HG03060 (cell line): ENCODE data around the gene PDLIM5.
"Not testable (repeated sequence)": the region's sequence is repeated elsewhere in the genome, so short reads cannot be mapped to it uniquely, and the experiment has no call there.

Source experiments
- ATAC-seq: cut with Tn5 transposase; IDR thresholded peaks from one replicate; pipeline ENCODE4 v1.9.1; 2021; ENCODE audit warnings: low read depth, moderate number of reproducible peaks; ENCODE audit not compliant: unreplicated experiment

PDLIM5 gene

DNA sequence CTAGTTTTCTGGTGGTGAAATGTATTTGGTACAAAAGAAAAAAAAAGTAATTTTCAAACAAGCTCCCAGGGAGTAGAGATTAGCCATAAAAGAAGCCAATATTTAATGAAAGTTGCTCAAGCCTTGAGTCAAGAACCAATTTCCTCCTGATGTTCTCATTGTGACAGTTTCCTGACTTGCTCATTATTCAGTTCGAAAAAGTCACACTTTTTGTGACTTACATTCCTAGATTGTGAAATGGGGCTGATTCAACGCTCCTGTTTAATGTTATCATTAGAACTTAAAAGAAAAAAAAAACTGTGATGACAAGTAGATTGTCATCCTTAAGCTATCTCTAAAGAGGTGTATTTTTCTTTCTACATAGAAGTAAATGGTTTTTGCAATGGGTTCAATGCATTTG is 183.4 kb downstream of the PDLIM5 start:
- ATAC-seq, result no peak

- ATAC-seq, result no peak
These were observed 184.3 kb downstream of the PDLIM5 start for GRCh38 chr4:94636004-94636403.

DNA sequence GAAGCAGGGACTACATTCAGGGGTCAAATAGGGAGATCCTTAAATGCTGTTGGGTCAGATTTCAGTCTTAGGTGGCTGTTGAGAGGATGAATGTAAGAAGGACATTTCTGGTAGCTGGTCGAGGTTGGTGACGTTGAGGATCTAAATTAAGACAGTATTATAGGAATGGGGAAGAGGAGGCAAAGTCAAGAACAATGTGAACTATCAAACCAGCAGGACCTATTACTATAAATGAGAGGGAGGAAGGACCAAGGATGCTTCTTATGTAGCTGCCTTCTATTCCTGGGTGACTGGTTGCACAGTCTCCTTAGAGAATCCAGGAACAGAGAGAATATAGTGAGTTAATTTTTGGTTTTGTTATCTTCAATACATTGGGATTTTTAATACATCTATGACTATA is 187.6 kb downstream of the PDLIM5 start:
- no peak for ATAC-seq

- ATAC-seq, result no peak
These were observed 188.4 kb downstream of the PDLIM5 start for GRCh38 chr4:94640151-94640550.

DNA sequence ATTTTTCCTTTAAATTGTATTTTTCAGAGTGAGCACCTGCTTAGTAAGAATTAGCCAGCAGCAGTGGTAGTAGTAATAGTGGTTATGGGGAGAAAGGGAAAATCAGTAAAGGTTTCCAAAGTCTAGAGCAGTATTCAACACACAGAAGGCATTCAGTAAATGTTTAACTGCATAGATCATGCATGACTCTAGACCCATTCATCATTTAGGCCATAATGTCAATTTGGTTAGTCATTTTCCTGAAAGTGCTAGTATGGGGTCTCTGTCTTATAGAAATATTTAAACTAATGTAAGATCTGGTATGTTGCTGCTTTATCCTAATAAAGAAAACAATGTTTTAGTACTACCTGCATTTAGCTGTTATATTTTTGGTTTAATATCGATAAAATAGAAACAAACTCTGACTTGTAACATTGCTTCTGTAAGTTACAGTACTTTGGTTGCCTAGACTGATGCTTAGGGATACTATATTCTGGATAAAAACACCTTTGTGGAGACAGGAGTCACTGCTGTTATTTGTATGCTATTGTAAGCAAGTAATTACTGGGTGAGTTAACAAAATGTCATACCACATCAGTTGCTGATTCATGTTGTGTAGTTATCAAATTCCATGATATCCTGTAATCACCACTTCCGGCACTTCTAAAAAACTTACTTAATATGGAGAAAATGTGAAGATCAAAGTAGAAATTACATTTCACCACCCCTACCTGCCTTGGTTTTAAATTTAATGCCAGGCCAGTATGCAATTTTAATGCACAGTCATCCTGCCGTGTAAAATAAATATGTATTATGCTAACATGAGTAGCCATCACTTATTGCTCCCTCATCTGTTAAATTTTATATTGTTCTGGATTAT is 190.2 kb downstream of the PDLIM5 start:
- no peak for ATAC-seq

DNA sequence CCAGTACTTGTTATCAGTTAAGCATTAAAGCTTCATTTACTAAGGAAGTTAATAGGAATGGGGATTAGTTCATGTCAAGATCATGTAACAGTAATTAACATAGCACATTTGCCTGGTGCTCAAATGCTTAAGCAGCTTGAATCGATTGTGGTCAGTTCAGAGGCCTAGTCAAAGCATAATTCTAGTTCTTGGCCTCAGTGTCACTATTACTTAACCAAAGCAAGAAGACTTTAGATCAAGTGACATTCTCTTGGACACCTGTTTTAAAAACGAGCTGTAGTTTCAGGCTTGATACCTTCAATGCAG is 190.8 kb downstream of the PDLIM5 start:
- ATAC-seq, result no peak

GRCh38 chr4:94648699-94649098 is 197.0 kb downstream of the PDLIM5 start:
- no peak for ATAC-seq

- ATAC-seq, result no peak
These were observed 197.8 kb downstream of the PDLIM5 start for GRCh38 chr4:94649381-94650133.

DNA sequence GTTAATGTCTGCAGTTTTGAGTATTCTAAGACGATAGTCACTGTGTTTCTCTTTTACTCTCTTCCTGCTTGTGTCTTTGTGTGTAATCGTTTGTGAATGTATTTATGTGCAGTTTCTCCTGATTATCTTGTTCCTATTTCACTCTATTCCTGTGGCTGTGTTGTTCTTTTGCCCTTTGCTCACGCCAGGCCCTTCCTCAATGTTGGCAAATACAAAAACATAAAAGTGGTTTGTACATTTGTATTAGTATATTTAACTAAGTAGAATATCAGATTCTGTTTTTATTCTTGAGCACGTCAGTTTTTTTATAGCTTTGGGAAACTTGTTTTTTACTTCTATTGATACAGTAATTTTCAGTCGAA is 198.4 kb downstream of the PDLIM5 start:
- no peak for ATAC-seq

GRCh38 chr4:94650690-94651089 is 198.9 kb downstream of the PDLIM5 start:
- ATAC-seq, result no peak

- no peak for ATAC-seq
These were observed 201.4 kb downstream of the PDLIM5 start for GRCh38 chr4:94653095-94653649.

DNA sequence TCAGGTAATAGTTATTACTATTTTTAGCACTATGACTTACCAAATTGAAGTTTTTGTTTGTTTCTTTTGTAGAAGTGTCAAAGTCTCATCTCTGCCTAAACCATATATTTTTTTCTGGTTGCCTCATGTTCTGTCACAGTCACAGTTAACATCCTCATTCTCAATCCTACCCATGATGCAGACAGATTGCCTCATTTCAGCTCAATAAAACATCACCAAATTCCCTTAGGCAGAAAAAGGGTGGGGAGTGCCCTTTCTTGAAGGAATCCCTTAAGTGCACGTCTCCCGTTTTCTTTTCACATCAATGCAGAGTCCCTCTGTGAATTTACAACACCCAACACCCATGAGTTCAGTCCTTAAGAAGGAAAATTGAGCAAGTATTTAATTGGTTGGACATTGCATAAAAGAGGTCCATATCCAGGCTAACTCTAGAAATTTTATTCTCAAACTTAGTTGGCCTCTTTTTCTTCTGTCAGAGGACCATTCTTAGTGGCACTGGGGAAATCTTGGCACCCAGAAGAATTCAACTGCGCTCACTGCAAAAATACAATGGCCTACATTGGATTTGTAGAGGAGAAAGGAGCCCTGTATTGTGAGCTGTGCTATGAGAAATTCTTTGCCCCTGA is 202.4 kb downstream of the PDLIM5 start:
- ATAC-seq, result no peak

- no peak for ATAC-seq
These were observed 203.0 kb downstream of the PDLIM5 start for GRCh38 chr4:94654714-94655113.

DNA sequence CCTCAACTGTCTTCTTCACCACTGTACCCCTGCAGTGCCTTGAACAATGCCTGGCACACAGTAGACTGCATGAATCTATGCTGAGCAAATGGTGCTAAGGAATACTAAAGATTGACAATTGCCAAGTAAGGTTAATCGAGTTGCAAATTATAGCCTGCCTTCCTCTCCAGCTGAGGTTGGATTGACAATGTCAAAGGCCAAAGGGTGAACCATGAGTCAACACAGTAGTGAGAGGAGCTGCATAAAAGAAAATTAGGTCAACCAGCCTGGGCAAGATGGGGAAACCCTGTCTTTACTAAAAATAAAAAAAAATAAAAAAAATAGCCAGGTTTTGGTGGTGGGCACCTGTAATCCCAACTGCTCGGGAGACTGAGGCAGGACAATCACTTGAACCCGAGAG is 208.9 kb downstream of the PDLIM5 start:
- ATAC-seq, result no peak

- not testable (repeated sequence) for ATAC-seq
These were observed 213.3 kb downstream of the PDLIM5 start for GRCh38 chr4:94665021-94665420.

DNA sequence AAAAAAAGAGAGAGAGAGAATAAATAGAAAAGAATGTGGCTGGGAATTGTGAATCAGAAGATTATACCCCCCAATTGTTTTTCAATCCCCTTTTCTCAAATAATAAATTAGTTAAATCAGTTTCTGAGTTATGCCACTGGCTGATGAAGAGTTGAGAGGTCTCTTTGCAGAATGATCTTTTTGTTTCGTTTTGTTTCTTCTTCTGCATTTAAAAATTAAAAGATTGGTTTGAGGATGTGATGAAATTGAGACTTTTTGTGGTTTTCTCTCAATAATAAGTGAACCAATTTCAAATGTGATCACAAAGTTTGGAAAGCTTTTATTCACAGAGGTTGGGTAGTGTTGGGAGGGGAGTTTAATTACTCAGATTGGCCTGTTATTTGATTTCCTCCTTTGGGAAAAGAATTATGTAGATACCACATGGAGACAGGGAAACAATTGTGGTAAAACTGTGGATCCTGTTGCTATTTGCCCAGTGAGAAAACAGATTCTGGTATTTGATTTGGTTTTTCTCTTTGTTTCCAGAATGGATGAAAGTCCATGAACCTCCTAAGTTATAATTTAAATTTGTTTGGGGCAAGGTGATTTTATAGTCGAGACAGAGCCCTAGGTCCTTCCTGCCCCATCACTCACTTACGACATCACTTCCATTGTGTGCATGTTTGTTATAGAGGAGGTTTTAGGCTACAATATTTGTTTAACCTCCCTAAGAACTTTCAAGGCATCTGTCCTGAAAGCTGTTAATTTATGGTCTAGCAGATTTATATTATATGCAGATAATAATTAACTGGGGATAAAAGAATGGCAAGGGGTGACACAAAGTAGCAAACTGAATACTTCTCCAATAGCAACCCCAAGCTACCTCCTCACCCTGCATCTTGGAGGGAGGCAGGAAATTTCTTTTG is 214.0 kb downstream of the PDLIM5 start:
- no peak for ATAC-seq

GRCh38 chr4:94668724-94669123 is 217.0 kb downstream of the PDLIM5 start:
- ATAC-seq, result no peak

GRCh38 chr4:94669672-94670664 is 218.2 kb downstream of the PDLIM5 start:
- ATAC-seq, result no peak

DNA sequence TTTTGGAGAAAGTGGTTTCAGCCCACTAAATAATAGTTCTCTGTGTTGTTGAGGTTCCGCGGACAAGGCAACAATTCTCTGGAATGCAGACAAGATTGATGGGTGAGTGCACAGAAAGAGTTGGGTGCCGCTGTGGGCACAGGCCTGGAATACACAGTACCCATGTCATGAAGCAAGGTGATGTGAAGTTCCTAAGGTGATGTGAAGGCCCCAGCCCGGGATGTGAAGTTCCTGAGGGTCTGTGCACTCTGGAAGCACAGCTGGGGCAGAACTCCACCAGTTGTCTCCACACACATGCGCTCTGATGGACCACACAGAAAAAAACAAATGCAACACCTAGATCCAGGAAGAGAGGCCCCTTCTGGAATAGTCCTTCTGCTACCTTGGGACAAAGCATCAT is 219.4 kb downstream of the PDLIM5 start:
- ATAC-seq, result no peak
